HG03060 (cell line): ENCODE data around the gene SH3BGR.

ENCODE experiments used
- ATAC-seq: cut with Tn5 transposase; IDR thresholded peaks from one replicate; pipeline ENCODE4 v1.9.1; 2021; ENCODE audit warnings: low read depth, moderate number of reproducible peaks; ENCODE audit not compliant: unreplicated experiment

Gene SH3BGR

GRCh38 chr21:39510240-39510639, 58.5 kb downstream of the SH3BGR start:
- ATAC-seq = no peak

GRCh38 chr21:39511102-39511501, 59.3 kb downstream of the SH3BGR start:
- no peak for ATAC-seq

DNA sequence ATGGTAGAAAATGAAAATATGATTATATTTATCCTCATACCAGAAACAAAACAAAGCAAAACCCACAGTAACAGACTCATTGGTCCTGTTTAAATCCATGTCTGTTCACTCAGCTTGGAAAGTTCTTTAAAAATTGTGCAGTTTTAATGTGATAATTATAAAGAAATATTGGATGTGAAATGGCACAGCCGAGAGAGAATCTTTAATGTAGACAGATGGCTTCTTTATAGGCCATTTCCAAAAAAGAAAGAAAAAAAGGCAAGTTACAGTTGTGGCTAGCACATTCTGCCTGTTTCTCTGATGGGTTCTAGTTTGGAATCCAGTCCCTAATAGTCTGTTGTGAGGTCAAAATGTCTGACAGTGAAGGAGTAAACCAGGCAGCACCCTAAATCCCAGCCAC, 62.0 kb downstream of the SH3BGR start:
- no peak for ATAC-seq

GRCh38 chr21:39515684-39516472, 64.1 kb downstream of the SH3BGR start:
- no peak for ATAC-seq

GRCh38 chr21:39518055-39518846, 66.5 kb downstream of the SH3BGR start:
- no peak for ATAC-seq

- no peak for ATAC-seq
Observed at GRCh38 chr21:39518847-39519210, 67.1 kb downstream of the SH3BGR start.

GRCh38 chr21:39519835-39520234, 68.1 kb downstream of the SH3BGR start:
- ATAC-seq = no peak

- no peak for ATAC-seq
Observed at GRCh38 chr21:39523399-39523798, 71.6 kb downstream of the SH3BGR start.

DNA sequence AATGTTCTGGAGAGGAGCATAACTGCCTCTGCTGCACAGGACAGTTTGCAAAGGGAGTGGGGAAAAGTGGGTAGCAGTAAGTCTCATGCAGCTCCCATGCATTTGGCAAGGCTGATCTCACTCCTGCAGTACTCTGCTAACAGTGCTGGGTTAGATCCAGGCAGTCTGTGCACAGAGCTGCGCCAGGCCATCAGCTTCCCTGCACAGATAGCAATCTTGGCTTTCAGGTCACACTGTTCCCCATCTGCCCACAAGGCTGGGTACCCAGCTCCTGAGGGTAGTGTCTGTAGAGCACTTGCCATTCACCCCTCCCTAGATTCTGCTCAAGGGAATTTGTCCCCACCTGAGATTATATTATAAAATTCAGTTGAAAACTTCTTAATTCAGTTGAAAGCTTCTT, 72.1 kb downstream of the SH3BGR start:
- ATAC-seq = no peak

DNA sequence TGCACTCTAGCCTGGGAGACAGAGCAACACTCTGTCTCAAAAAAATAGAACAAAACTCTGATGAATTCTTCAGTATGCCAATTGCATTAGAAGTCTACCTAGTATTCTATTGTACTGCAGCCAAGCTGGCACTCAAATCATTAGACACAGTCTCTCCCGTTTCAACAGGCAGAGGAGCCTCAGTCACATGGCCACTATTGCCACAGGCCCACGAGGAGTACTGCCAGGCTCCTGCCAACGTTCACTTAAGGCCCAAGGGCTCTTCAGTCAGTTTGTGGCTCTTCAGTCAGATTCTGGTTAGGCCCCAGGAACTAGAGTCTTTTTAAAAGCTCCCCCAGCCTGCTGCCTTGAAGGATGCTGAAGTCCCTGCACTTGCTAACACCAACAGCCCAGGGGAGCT, 73.4 kb downstream of the SH3BGR start:
- no peak for ATAC-seq

- no peak for ATAC-seq
Observed at GRCh38 chr21:39525601-39526000, 73.8 kb downstream of the SH3BGR start.

DNA sequence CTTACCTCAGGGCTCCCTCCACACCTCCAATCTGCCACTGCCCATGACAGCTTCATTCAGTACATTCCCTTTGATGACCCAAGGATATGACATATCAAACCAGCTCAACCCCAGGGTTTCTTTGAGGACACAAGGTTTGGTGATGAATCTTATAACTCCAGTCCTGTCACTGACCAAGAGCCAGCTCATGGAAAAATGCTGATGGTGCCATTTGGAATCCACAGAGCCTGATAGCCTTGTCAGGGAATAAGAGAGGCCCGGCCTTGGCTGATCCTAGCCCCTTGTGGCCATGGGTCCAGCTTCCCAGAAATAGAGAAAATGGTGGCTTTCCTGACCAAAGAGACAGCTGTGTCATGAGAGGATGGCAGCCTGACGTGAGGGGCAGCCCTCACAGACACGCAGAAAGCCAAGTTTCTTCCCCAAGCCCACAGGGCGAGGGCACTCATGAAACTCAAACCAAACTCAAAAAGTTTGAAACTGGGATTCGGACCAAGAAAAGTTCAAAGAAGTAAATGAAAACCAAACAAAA, 75.4 kb downstream of the SH3BGR start:
- no peak for ATAC-seq

DNA sequence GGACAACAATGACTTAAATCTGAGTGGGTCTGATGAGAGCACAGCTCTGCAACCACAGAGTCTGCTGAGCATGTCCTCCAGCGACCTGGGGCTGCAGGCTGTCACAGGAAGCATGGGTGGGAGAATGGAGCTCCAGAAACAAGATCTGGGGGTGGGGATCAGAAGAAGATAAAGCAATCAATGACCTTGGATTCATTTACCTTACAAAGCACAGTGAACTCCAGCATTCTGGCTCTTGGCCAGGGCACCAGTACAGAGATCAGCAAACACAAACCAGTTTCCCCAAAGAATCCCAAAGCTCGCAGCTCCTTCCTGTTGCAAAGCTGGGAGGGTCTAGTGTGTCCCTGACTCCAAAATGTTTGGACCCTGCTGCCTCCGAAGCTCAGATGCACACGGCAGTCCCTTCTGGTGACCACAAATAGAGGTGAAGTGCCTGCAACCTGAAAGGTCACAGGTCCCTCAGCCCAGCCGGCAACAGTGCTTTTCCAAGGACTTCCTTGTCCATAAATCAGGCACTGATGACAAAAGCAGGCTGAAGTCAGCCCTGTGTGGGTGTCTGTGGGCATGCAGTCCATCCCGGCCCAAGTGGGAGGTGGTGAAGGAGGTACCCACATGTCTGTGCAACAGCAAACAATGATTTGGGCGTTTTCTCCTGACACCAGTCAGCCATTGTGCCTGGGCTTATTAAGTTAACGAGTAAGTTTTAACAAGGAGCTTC, 76.1 kb downstream of the SH3BGR start:
- no peak for ATAC-seq

DNA sequence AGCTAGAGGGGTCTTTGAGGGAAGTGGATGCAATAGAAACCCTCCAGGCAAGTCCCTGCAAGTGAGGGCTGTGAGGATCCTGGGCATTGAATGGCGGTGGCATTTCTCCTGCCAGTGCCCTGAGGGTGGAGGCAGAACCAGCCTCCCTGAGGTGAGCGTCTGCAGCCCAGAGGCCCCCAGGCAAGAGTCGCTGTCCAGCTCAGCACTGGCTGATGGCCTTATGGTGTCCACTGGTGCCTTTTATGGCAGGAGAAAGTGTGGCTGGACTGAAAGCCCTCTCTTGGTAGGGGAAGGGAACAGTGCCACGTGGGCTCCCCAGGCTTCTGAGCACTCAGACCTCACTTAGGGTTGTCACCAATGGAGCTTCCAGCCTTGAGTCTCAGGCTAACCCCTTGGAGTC, 77.3 kb downstream of the SH3BGR start:
- ATAC-seq = no peak

GRCh38 chr21:39531064-39531463, 79.3 kb downstream of the SH3BGR start:
- ATAC-seq = no peak

GRCh38 chr21:39531840-39532239, 80.1 kb downstream of the SH3BGR start:
- no peak for ATAC-seq

DNA sequence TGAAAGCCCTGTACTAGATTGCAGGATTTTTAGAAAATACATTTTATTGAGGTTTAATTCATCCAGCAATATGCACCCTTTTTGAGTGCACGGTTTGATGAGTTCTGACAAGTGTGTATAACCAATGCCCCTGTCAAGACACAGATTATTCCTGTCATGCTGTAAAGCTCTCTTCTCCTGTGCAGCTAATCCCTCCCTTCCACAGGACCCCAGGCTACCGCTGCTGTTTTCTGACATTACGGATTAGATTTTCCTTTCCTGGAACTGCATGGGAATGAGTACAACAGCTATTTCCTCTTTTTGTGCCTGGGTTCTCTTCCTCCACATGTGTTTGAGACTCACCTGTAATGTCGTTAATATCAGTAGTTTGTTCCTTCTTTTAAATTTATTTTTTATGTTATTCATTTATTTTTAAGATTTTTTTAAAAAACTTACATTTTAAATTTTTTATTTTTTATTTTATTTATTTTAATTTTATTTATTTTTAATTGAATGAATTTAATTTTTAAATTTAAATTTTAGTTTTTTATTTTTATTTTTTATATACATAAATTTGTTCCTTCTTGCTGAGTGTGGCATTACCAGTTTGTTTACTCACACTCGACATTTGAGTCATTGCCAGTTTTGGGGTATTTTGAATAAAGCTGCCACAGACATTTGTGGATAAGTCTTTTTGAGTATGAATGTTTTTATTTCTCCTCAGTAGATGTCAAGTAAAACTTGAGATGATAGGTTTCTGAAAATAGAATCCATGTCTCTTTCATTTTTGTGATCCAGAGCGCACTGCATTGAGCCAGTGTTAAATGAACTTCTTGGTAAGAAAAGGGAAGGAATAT, 82.0 kb downstream of the SH3BGR start:
- ATAC-seq = no peak

- ATAC-seq = no peak
Observed at GRCh38 chr21:39535646-39536437, 84.1 kb downstream of the SH3BGR start.

GRCh38 chr21:39536835-39537234, 85.1 kb downstream of the SH3BGR start:
- no peak for ATAC-seq
